Lower lobe of right lung (tissue), 2 donors: ENCODE results near the gene ADAMTS17. TPM values are rescaled to one million over a fixed set of nuclear protein-coding genes. Genes with fewer than 3 reads are reported as not detected.

Source experiments
- ATAC-seq, 2 donors: fragments of 200-7000 bp; cut with Tn5 transposase; one replicate each; pipeline ENCODE4 v1.9.1; 2020 to 2022; ENCODE audit warnings: mild to moderate bottlenecking in 2 of 2, moderate library complexity in 2 of 2
- DNase-seq: peaks from one replicate; pipeline ENCODE4 v3.0.0-alpha.2; 2020
- H3K27ac ChIP-seq: fragments of 200-600 bp; one replicate; pipeline ENCODE4 v1.8.0; 2022
- H3K27me3 ChIP-seq: fragments of 200-600 bp; one replicate; pipeline ENCODE4 v1.8.0; 2022; ENCODE audit warnings: low read depth
- H3K36me3 ChIP-seq: fragments of 200-600 bp; one replicate; pipeline ENCODE4 v1.8.0; 2022; ENCODE audit warnings: mild to moderate bottlenecking
- H3K4me1 ChIP-seq: fragments of 200-600 bp; one replicate; pipeline ENCODE4 v1.8.0; 2022
- H3K4me3 ChIP-seq: fragments of 200-600 bp; one replicate; pipeline ENCODE4 v1.8.0; 2022; ENCODE audit warnings: mild to moderate bottlenecking
- H3K9me3 ChIP-seq: fragments of 200-600 bp; one replicate; pipeline ENCODE4 v1.8.0; 2022
- CTCF ChIP-seq: fragments of 200-600 bp; IDR thresholded peaks from one replicate; pipeline ENCODE4 v1.8.0; 2022; ENCODE audit warnings: antibody characterized with exemption, mild to moderate bottlenecking
- intact Hi-C: fragments of 100-400 bp; cut with DNase I; formaldehyde crosslinking; loops from one replicate; pipeline ENCODE4 v1.11.0; 2022
- total RNA-seq: library from RNA; stranded (reverse); fragmentation: NEBNext Ultra II Directional; extraction: Animal tissue kit (Norgen Biotek cat#: 25700); gene quantifications from one replicate; pipeline ENCODE4 v1.2.1, GENCODE V29; 2021
- donor health status: DM: no; HTN: yes; CAD: no; lungs with severe emphysema.

The ADAMTS17 gene
- total RNA-seq, 1 donor from 2014 or later = 3.0 TPM

- no peaks in the 10 kb centered on the region for H3K27me3 ChIP-seq
- no peak overlapping the region for H3K27ac ChIP-seq
- DNase-seq (no peak), ATAC-seq (no peak)
- H3K9me3 ChIP-seq = no peaks in the 10 kb centered on the region
- no peaks in the 10 kb centered on the region for H3K4me1 ChIP-seq
- intact Hi-C loops = no loop called here
- no peak for TF ChIP-seq CTCF
- H3K36me3 ChIP-seq = no peaks in the 10 kb centered on the region
- no peak overlapping the region for H3K4me3 ChIP-seq
These were observed 373.9 kb downstream of the ADAMTS17 start for GRCh38 chr15:99967841-99968371.

GRCh38 chr15:99966815-99967214 lies 375.0 kb downstream of the ADAMTS17 start:
- intact Hi-C loops = no loop called here
- DNase-seq = no peak
- no peak for ATAC-seq
- no peak for TF ChIP-seq CTCF
- no peaks in the 10 kb centered on the region for H3K4me1 ChIP-seq
- no peak overlapping the region for H3K27ac ChIP-seq
- H3K9me3 ChIP-seq = no peaks in the 10 kb centered on the region
- no peaks in the 10 kb centered on the region for H3K27me3 ChIP-seq
- no peak overlapping the region for H3K4me3 ChIP-seq
- H3K36me3 ChIP-seq = no peaks in the 10 kb centered on the region

GRCh38 chr15:99965376-99965775 lies 376.4 kb downstream of the ADAMTS17 start:
- intact Hi-C loops = no loop called here
- TF ChIP-seq CTCF = no peak
- no peaks in the 10 kb centered on the region for H3K4me1 ChIP-seq
- no peaks in the 10 kb centered on the region for H3K9me3 ChIP-seq
- no peak overlapping the region for H3K27ac ChIP-seq
- H3K27me3 ChIP-seq = peaks cover 2% of the 10 kb centered on the region
- no peaks in the 10 kb centered on the region for H3K36me3 ChIP-seq
- ATAC-seq (no peak), DNase-seq (no peak)
- no peak overlapping the region for H3K4me3 ChIP-seq

GRCh38 chr15:99963976-99964375 lies 377.8 kb downstream of the ADAMTS17 start:
- no peaks in the 10 kb centered on the region for H3K9me3 ChIP-seq
- peaks cover 13% of the 10 kb centered on the region for H3K27me3 ChIP-seq
- no peaks in the 10 kb centered on the region for H3K4me1 ChIP-seq
- no peaks in the 10 kb centered on the region for H3K36me3 ChIP-seq
- no peak overlapping the region for H3K4me3 ChIP-seq
- no peak overlapping the region for H3K27ac ChIP-seq
- TF ChIP-seq CTCF = no peak
- intact Hi-C loops = no loop called here
- no peak for DNase-seq
- ATAC-seq = no peak

- no peak overlapping the region for H3K27ac ChIP-seq
- H3K36me3 ChIP-seq = no peaks in the 10 kb centered on the region
- no peak for ATAC-seq
- H3K9me3 ChIP-seq = no peaks in the 10 kb centered on the region
- no peak for TF ChIP-seq CTCF
- DNase-seq = no peak
- H3K27me3 ChIP-seq = peaks cover 13% of the 10 kb centered on the region
- H3K4me3 ChIP-seq = no peak overlapping the region
- intact Hi-C loops = no loop called here
- H3K4me1 ChIP-seq = no peaks in the 10 kb centered on the region
These were observed 378.5 kb downstream of the ADAMTS17 start for GRCh38 chr15:99963096-99963825.
